ENCODE data around the gene NPIPB8. TPM values are rescaled to one million over a fixed set of nuclear protein-coding genes. Genes with fewer than 3 reads are reported as not detected.
"Not testable (repeated sequence)": the region's sequence is repeated elsewhere in the genome, so short reads cannot be mapped to it uniquely, and the experiment has no call there.

Gene NPIPB8
- 1 to 10 TPM in 2 of 6 donors, under 1 TPM in 3, not detected in 1; 0.08 to 2.4 (median 0.74) TPM for total RNA-seq
- not detected for polyA plus RNA-seq

GRCh38 chr16:28637765-28638164 is at the start of gene NPIPB8:
Gene NPIPB8, plus strand, starts transcription at chr16:28638065. Its CDS starts 296 bp downstream, at chr16:28638361.
- intact Hi-C loops (cut with DNase I); H3K4me3 ChIP-seq; H3K36me3 ChIP-seq; H3K27me3 ChIP-seq; H3K27ac ChIP-seq; ATAC-seq; H3K9me3 ChIP-seq; H3K4me1 ChIP-seq; FAIRE-seq; DNase-seq: not testable (repeated sequence)
- no CpG with 5 or more reads among the region's 1 CpG for WGBS, 2 donors

GRCh38 chr16:28589069-28589468 is 48.8 kb upstream of the NPIPB8 start:
- Histone ChIP-seq H3K4me3 (no peak overlapping the region), H3K27me3 (no peaks in the 10 kb centered on the region), H3K4me1 (no peaks in the 10 kb centered on the region), H3K27ac (no peak overlapping the region), H3K36me3 (peaks cover 0 to 39% (median 7%) of the 10 kb centered on the region in 3 donors), H3K9me3 (no peaks in the 10 kb centered on the region)
- TF ChIP-seq, protein P1, sequence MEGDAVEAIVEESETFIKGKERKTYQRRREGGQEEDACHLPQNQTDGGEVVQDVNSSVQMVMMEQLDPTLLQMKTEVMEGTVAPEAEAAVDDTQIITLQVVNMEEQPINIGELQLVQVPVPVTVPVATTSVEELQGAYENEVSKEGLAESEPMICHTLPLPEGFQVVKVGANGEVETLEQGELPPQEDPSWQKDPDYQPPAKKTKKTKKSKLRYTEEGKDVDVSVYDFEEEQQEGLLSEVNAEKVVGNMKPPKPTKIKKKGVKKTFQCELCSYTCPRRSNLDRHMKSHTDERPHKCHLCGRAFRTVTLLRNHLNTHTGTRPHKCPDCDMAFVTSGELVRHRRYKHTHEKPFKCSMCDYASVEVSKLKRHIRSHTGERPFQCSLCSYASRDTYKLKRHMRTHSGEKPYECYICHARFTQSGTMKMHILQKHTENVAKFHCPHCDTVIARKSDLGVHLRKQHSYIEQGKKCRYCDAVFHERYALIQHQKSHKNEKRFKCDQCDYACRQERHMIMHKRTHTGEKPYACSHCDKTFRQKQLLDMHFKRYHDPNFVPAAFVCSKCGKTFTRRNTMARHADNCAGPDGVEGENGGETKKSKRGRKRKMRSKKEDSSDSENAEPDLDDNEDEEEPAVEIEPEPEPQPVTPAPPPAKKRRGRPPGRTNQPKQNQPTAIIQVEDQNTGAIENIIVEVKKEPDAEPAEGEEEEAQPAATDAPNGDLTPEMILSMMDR (IDR thresholded peaks at IDR 0.05) = no peak
- no peak for DNase-seq
- ATAC-seq = no peak
- intact Hi-C loops (cut with DNase I) = no loop called here
- WGBS, 2 donors = 90 to 94% methylated on average over 8 of the region's 8 CpGs
- FAIRE-seq = no peak

DNA sequence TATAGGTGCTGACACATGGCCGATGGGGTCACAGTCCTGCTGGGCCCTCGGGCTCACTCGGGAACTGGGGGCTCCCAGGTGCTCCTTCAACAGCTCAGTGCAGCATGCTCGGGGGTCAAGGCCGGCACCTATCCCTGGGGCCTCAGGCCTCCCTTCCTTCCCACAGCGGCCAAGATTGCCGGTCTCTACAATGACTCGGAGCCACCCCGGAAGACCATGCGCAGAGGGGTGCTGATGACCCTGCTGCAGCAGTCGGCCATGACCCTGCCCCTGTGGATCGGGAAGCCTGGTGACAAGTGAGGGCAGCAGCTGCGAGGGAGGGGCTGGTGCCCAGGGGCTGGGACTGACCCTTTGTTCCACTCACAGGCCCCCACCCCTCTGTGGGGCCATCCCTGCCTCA is 47.9 kb upstream of the NPIPB8 start:
- Histone ChIP-seq H3K27ac (no peak overlapping the region), H3K9me3 (no peaks in the 10 kb centered on the region), H3K27me3 (no peaks in the 10 kb centered on the region), H3K36me3 (peaks cover 0 to 37% (median 4%) of the 10 kb centered on the region in 3 donors), H3K4me3 (no peak overlapping the region), H3K4me1 (no peaks in the 10 kb centered on the region)
- intact Hi-C loops (cut with DNase I) = no loop called here
- ATAC-seq = no peak
- DNase-seq = peak in 1 of 6 donors; percentile 43
- no peak for FAIRE-seq
- TF ChIP-seq, protein P1 (IDR thresholded peaks at IDR 0.05) = no peak
- 93 to 97% methylated on average over 13 of the region's 13 CpGs for WGBS, 2 donors

- Histone ChIP-seq H3K4me1 (no peaks in the 10 kb centered on the region), H3K9me3 (no peaks in the 10 kb centered on the region), H3K27ac (no peak overlapping the region), H3K4me3 (no peak overlapping the region), H3K27me3 (no peaks in the 10 kb centered on the region), H3K36me3 (peaks cover 0 to 30% (median 3%) of the 10 kb centered on the region in 3 donors)
- FAIRE-seq (no peak), DNase-seq (no peak), ATAC-seq (no peak)
- TF ChIP-seq, protein P1 (IDR thresholded peaks at IDR 0.05) = no peak
- intact Hi-C loops (cut with DNase I) = no loop called here
- 91 to 92% methylated on average over 21 to 22 of the region's 22 CpGs for WGBS, 2 donors
These were observed 47.2 kb upstream of the NPIPB8 start for GRCh38 chr16:28590384-28591340.

GRCh38 chr16:28591355-28591754 is 46.5 kb upstream of the NPIPB8 start:
- no peak overlapping the region for H3K4me3 ChIP-seq
- H3K36me3 ChIP-seq = peaks cover 0 to 30% (median 3%) of the 10 kb centered on the region in 3 donors
- no peak for ATAC-seq
- 91 to 93% methylated on average over 6 of the region's 6 CpGs for WGBS, 2 donors
- DNase-seq = no peak
- H3K4me1 ChIP-seq = peaks cover 0 to 5% (median 2%) of the 10 kb centered on the region in 3 donors
- no peak for FAIRE-seq
- no peaks in the 10 kb centered on the region for H3K9me3 ChIP-seq
- intact Hi-C loops (cut with DNase I) = no loop called here
- no peaks in the 10 kb centered on the region for H3K27me3 ChIP-seq
- H3K27ac ChIP-seq = no peak overlapping the region
- TF ChIP-seq, protein P1 (IDR thresholded peaks at IDR 0.05) = no peak

Data from pancreas (tissue), 10 donors.